ENCODE measurements around the gene C1QTNF4. TPM values are rescaled to one million over a fixed set of nuclear protein-coding genes. Genes with fewer than 3 reads are reported as not detected.
A peak's percentile ranks its signal among the peaks of the same experiment; 100 is the strongest.

C1QTNF4 gene
- total and polyA plus RNA-seq, 9 of the 15 experiments (the other 6 are each of a cell fraction or from before 2014, with no cell fraction given), result not detected

- no peak within 1 kb of the TSS for H3K4me2 ChIP-seq (ENCODE audit: insufficient read depth, low read length)
- H2AFZ ChIP-seq (ENCODE audit: low read depth, low read length), result no peak within 1 kb of the TSS
- H3K9me1 ChIP-seq (ENCODE audit: control insufficient read depth, insufficient read depth, low read length), result no peaks in the 10 kb centered on the region
- ChIA-PET POLR2A (interaction anchor here (0.6 to 4.2 kb wide), 10 partner anchors 9 to 75 kb away, joined by 3 to 35 read pairs (median 4); partner anchors contain the start of gene C1QTNF4), CTCF (ENCODE audit: low intra/inter-chr PET ratio) (no interaction called here)
- DNase-seq (ENCODE audit: extremely low read depth in 1 of 4, low spot score in 3 of 4) (no peak), ATAC-seq (peak; percentile 39), FAIRE-seq (no peak)
- peaks cover 40% of the 10 kb centered on the region for H3K36me3 ChIP-seq (ENCODE audit: control insufficient read depth, insufficient read depth, low read length)
- H3K4me3 ChIP-seq, result no peak within 1 kb of the TSS
- H3K27me3 ChIP-seq (ENCODE audit: control insufficient read depth in 2 of 2, insufficient read depth in 2 of 2, low read length in 2 of 2), result no peaks in the 10 kb centered on the region
- in situ Hi-C loops (cut with MboI) (no loop called here), intact Hi-C loops (cut with micrococcal nuclease) (no loop called here)
- no peak for TF ChIP-seq NR2C1 (IDR thresholded peaks at IDR 0.05)
- TF ChIP-seq NR2C1 (tag; IDR thresholded peaks at IDR 0.05), result no peak
- TF ChIP-seq ZNF23 (CRISPR knock-in tag; IDR thresholded peaks at IDR 0.05), result no peak
- TF ChIP-seq CBX5 (IDR thresholded peaks at IDR 0.05; ENCODE audit: borderline replicate concordance, low read depth), result no peak
- TF ChIP-seq USF2 (CRISPR knock-in tag; IDR thresholded peaks at IDR 0.05), result no peak
- peak; percentile 19; the same call in 1 of the 2 replicates for TF ChIP-seq TFAP4 (CRISPR knock-in tag; IDR thresholded peaks at IDR 0.05; ENCODE audit: borderline replicate concordance)
- no peak for TF ChIP-seq PHB2 (IDR thresholded peaks at IDR 0.05; ENCODE audit: low read depth)
- TF ChIP-seq LCOR (CRISPR knock-in tag; IDR thresholded peaks at IDR 0.05), result no peak
- TF ChIP-seq THAP7 (CRISPR knock-in tag; IDR thresholded peaks at IDR 0.05), result no peak
- no peak for TF ChIP-seq CCNT2 (IDR thresholded peaks at IDR 0.05; ENCODE audit: borderline replicate concordance, extremely low read depth, insufficient read length, low read depth, low read length)
- no peak for TF ChIP-seq ZNF785 (CRISPR knock-in tag; IDR thresholded peaks at IDR 0.05)
- no peak for TF ChIP-seq CEBPZ (IDR thresholded peaks at IDR 0.05; ENCODE audit: borderline replicate concordance, low read depth, low read length)
- peak; percentile 41; the same call in 1 of the 2 replicates for TF ChIP-seq RBFOX2 (IDR thresholded peaks at IDR 0.05; ENCODE audit: low read depth, low read length)
- TF ChIP-seq POLR2G (IDR thresholded peaks at IDR 0.05; ENCODE audit: low read depth, low read length), result peak; percentile 52; the same call in 1 of the 2 replicates
- peak within 1 kb of the TSS in 1 of 2 experiments; percentile 52; a peak in 2 of 4 replicates for H3K9ac ChIP-seq (ENCODE audit: insufficient read depth in 1 of 2, low read depth in 2 of 2, low read length in 2 of 2)
- H3K79me2 ChIP-seq (ENCODE audit: control insufficient read depth, insufficient read depth, low read length), result peaks cover 7% of the 10 kb centered on the region; the same call in 1 of the 3 replicates
- 71% methylated on average over 12 of the region's 12 CpGs for WGBS (ENCODE audit: insufficient coverage, low coverage, missing lambda C conversion rate)
- H3K27ac ChIP-seq (ENCODE audit: extremely low read depth, low read depth, low read length), result no peak within 1 kb of the TSS
- no peaks in the 10 kb centered on the region for H4K20me1 ChIP-seq (replicated peaks; ENCODE audit: control insufficient read depth, insufficient read depth, low read length)
- H3K9me3 ChIP-seq (replicated peaks; ENCODE audit: control insufficient read depth, insufficient read depth, low read depth, low read length), result no peaks in the 10 kb centered on the region
- peaks cover 0 to 14% of the 10 kb centered on the region in 2 experiments; a peak in 1 of 5 replicates for H3K4me1 ChIP-seq (replicated peaks in 1 of 2; ENCODE audit: control insufficient read depth in 2 of 2, insufficient read depth in 2 of 2, low read length in 2 of 2)
- BruUV-seq (replicated peaks), result no TSS peak
Observed at GRCh38 chr11:47586098-47586855, 7.9 kb downstream of the C1QTNF4 start, which contains the start of gene FAM180B. TSS of gene FAM180B (plus strand) at chr11:47586678. CDS start at chr11:47586769, 91 bp downstream.

Data from K562 (cell line).